IMR-90 (cell line): ENCODE results near the gene BRD4. TPM values are rescaled to one million over a fixed set of nuclear protein-coding genes. Genes with fewer than 3 reads are reported as not detected.

Experiments used
- ATAC-seq: fragments of 200-7000 bp; cut with Tn5 transposase; 2 replicates; pipeline ENCODE4 v1.9.1; 2020; ENCODE audit warnings: low read depth, mild to moderate bottlenecking, moderate library complexity
- BruUV-seq: library from RNA; stranded (reverse); fragments of 400-500 nt; replicated peaks from 2 replicates; lab custom pipeline; 2021; lab: Mats Ljungman, UMichigan
- CTCF ChIA-PET: fragments of 300-600 bp; formaldehyde crosslinking; extraction: SDS; loops from one replicate; lab custom pipeline; 2021; ENCODE audit warnings: antibody characterized with exemption; lab: Yijun Ruan, JAX
- POLR2A ChIA-PET: fragments of 300-600 bp; sonication (Branson Sonifier 250); formaldehyde crosslinking; loops from one replicate; lab custom pipeline; 2022; ENCODE audit warnings: antibody characterized with exemption; ENCODE audit not compliant: unreplicated experiment; lab: Charles Lee
- DNase-seq: peaks from one replicate; pipeline ENCODE4 v3.0.0; 2013
- H2AFZ ChIP-seq: replicated peaks from 2 replicates; pipeline ENCODE3; 2013; ENCODE audit warnings: low read length, mild to moderate bottlenecking; ENCODE audit not compliant: poor library complexity
- H2AK5ac ChIP-seq: 2 replicates; pipeline ENCODE4 v1.6.1; 2013; ENCODE audit warnings: low read depth, low read length, inconsistent platforms
- H2AK9ac ChIP-seq: replicated peaks from 2 replicates; pipeline ENCODE3; 2013; ENCODE audit warnings: mild to moderate bottlenecking, low read depth, low read length, moderate library complexity; ENCODE audit not compliant: poor library complexity
- H2BK120ac ChIP-seq: 2 replicates; pipeline ENCODE4 v1.6.1; 2013; ENCODE audit warnings: low read depth, low read length, inconsistent platforms
- H2BK15ac ChIP-seq: 3 replicates; pipeline ENCODE4 v1.6.1; 2013; ENCODE audit warnings: low read depth, low read length, inconsistent platforms
- H2BK20ac ChIP-seq: 2 replicates; pipeline ENCODE4 v1.6.1; 2013; ENCODE audit warnings: low read depth, mild to moderate bottlenecking, inconsistent platforms, low read length, moderate library complexity
- H2BK5ac ChIP-seq: 2 replicates; pipeline ENCODE4 v1.6.1; 2013; ENCODE audit warnings: mild to moderate bottlenecking, low read depth, low read length, inconsistent platforms; ENCODE audit not compliant: poor library complexity, severe bottlenecking
- H3K14ac ChIP-seq: replicated peaks from 2 replicates; pipeline ENCODE4 v1.6.1; 2013; ENCODE audit warnings: low read depth, low read length, inconsistent platforms
- H3K18ac ChIP-seq: 2 replicates; pipeline ENCODE4 v1.6.1; 2013; ENCODE audit warnings: low read depth, low read length, control low read depth
- H3K23ac ChIP-seq: 2 replicates; pipeline ENCODE4 v1.6.1; 2013; ENCODE audit warnings: low read depth, low read length, inconsistent platforms
- H3K27ac ChIP-seq: 2 replicates; pipeline ENCODE4 v1.5.1; 2013; ENCODE audit warnings: mild to moderate bottlenecking, control low read depth, low read length; ENCODE audit not compliant: insufficient read depth
- H3K27me3 ChIP-seq: 2 replicates; pipeline ENCODE4 v1.6.1; 2013; ENCODE audit warnings: low read length; ENCODE audit not compliant: control insufficient read depth, insufficient read depth
- H3K36me3 ChIP-seq: 2 replicates; pipeline ENCODE4 v1.6.1; 2013; ENCODE audit warnings: low read length, mixed read lengths; ENCODE audit not compliant: control insufficient read depth, insufficient read depth
- H3K4ac ChIP-seq: 2 replicates; pipeline ENCODE4 v1.6.1; 2013; ENCODE audit warnings: low read depth, low read length, inconsistent platforms
- H3K4me1 ChIP-seq: 2 replicates; pipeline ENCODE4 v1.6.1; 2013; ENCODE audit warnings: low read length, mixed read lengths; ENCODE audit not compliant: control insufficient read depth, insufficient read depth
- H3K4me2 ChIP-seq: 2 replicates; pipeline ENCODE4 v1.6.1; 2013; ENCODE audit warnings: low read depth, mild to moderate bottlenecking, control low read depth, low read length, moderate library complexity
- H3K4me3 ChIP-seq: 2 replicates; pipeline ENCODE4 v1.5.1; 2013; ENCODE audit warnings: low read depth, mild to moderate bottlenecking, control low read depth, low read length, moderate library complexity; ENCODE audit not compliant: insufficient read depth
- H3K56ac ChIP-seq: 2 replicates; pipeline ENCODE4 v1.6.1; 2013; ENCODE audit warnings: low read length, inconsistent platforms; ENCODE audit not compliant: insufficient read depth; ENCODE audit errors: extremely low read depth
- H3K79me1 ChIP-seq, 2 experiments: 2 replicates each; pipeline ENCODE4 v1.6.1; 2013; ENCODE audit warnings: low read length in 2 of 2, inconsistent platforms in 1 of 2, low read depth in 1 of 2
- H3K9ac ChIP-seq: 2 replicates; pipeline ENCODE4 v1.6.1; 2013; ENCODE audit warnings: low read depth, low read length, control low read depth
- H3K9me1 ChIP-seq: 2 replicates; pipeline ENCODE4 v1.6.1; 2013; ENCODE audit warnings: low read length, inconsistent platforms; ENCODE audit not compliant: insufficient read depth
- H3K9me3 ChIP-seq: 2 replicates; pipeline ENCODE4 v1.6.1; 2013; ENCODE audit warnings: low read length; ENCODE audit not compliant: control insufficient read depth, insufficient read depth
- H4K20me1 ChIP-seq: 2 replicates; pipeline ENCODE4 v1.6.1; 2013; ENCODE audit warnings: low read length, inconsistent platforms; ENCODE audit not compliant: insufficient read depth
- H4K5ac ChIP-seq: 2 replicates; pipeline ENCODE4 v1.6.1; 2013; ENCODE audit warnings: mild to moderate bottlenecking, low read depth, low read length, control low read depth
- H4K8ac ChIP-seq, 2 experiments: 2 replicates each; pipeline ENCODE4 v1.6.1; 2013; ENCODE audit warnings: low read depth in 2 of 2, low read length in 2 of 2, control low read depth in 1 of 2, inconsistent platforms in 1 of 2
- H4K91ac ChIP-seq: 2 replicates; pipeline ENCODE4 v1.6.1; 2013; ENCODE audit warnings: low read depth, low read length, inconsistent platforms; ENCODE audit not compliant: insufficient read depth
- CHD1 ChIP-seq: IDR thresholded peaks from 2 replicates; pipeline ENCODE4 v1.6.1; 2012; ENCODE audit warnings: low read depth, low read length, improper control_type of control experiment
- FOS ChIP-seq: fragments of 150-350 bp; IDR thresholded peaks from 2 replicates; pipeline ENCODE4 v1.6.1; 2016; ENCODE audit warnings: low read depth, low read length
- MAZ ChIP-seq: IDR thresholded peaks from 2 replicates; pipeline ENCODE4 v1.6.1; 2012; ENCODE audit warnings: low read depth, mild to moderate bottlenecking, low read length, improper control_type of control experiment, moderate library complexity, borderline replicate concordance
- POLR2A ChIP-seq: IDR thresholded peaks from 2 replicates; pipeline ENCODE4 v1.6.1; 2012; ENCODE audit warnings: mild to moderate bottlenecking, low read depth, low read length
- RFX5 ChIP-seq: IDR thresholded peaks from 2 replicates; pipeline ENCODE4 v1.8.0; 2012; ENCODE audit warnings: low read depth, mild to moderate bottlenecking, low read length, moderate library complexity
- WGBS, 2 experiments: methylation state at CpG; one replicate each; pipeline versions ENCODE4 v1.1.5 to v1.1.7; 2013; ENCODE audit warnings: missing lambda C conversion rate in 2 of 2; ENCODE audit not compliant: insufficient read length in 1 of 2; ENCODE audit errors: extremely low coverage in 2 of 2; 5-methylcytosine and 5-hydroxymethylcytosine counted together
- dilution Hi-C: fragments of 300-500 bp; cut with HindIII; formaldehyde crosslinking; loops from one replicate; pipeline ENCODE4 v1.14.3; 2018; ENCODE audit warnings: low sequenced_read_pairs; ENCODE audit not compliant: unreplicated experiment
- in situ Hi-C: fragments of 300-500 bp; cut with MboI; formaldehyde crosslinking; loops from 3 replicates; pipeline ENCODE4 v1.14.3; 2019; ENCODE audit warnings: low sequenced_read_pairs, inconsistent platforms, mixed read lengths
- intact Hi-C: fragments of 100-400 bp; cut with micrococcal nuclease; formaldehyde crosslinking; loops from 2 replicates; pipeline ENCODE4 v1.10.0; 2022
- polyA plus RNA-seq, 3 experiments: library from polyadenylated mRNA; depleted of rRNA; stranded (reverse); fragments of >200 nt; gene quantifications; 2 replicates each; pipeline ENCODE4 v1.2.3, GENCODE V29; 2012; ENCODE audit warnings: low replicate concordance in 1 of 3
- total RNA-seq: library from RNA; depleted of rRNA; stranded (reverse); fragments of >200 nt; gene quantifications from 2 replicates; pipeline ENCODE4 v1.2.3, GENCODE V29; 2012
- TF ChIP-seq, protein P1 (sequence below): conservative IDR thresholded peaks from 2 replicates; pipeline ENCODE4 v1.5.1; 2012; ENCODE audit warnings: mild to moderate bottlenecking, low read depth, low read length, improper control_type of control experiment
- TF ChIP-seq, protein P2 (sequence below): fragments of 150-350 bp; IDR thresholded peaks from 2 replicates; pipeline ENCODE4 v1.6.1; 2016; ENCODE audit warnings: low read depth, mild to moderate bottlenecking, low read length, moderate library complexity, borderline replicate concordance

Gene BRD4
- total and polyA plus RNA-seq, 2 of the 4 experiments (the other 2 are of a cell fraction) = 7.0 to 21.1 TPM

DNA sequence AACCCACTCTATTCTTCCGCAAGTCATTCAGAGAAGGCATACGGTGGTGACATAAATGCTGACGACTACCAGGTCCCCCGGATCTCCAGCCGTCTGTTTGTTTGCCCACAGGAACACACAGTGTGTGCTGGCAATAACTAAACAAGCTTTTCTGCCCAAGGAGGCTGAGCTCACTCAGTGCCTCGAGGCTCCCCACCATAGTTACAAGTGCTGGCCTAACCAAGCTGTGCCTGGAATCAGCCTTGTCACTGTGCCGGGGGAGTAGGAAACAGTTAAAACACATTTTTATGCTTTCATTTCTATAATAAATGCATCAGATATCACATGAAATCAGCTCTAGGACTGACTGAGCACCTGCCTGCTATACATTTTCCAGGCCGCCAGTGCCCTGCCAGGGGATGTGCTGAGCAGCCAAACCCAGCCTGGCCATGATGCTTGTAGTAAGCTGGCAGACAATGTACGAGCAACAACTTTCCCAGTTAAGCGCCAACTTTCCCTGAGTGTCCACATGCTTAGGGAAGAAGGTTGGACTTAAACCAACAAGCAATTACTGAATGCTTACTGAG is 28.1 kb downstream of the BRD4 start:
- in situ Hi-C loops = no loop called here
- intact Hi-C loops = no loop called here
- peaks cover 21% of the 10 kb centered on the region for H3K4me1 ChIP-seq
- H4K91ac ChIP-seq = no peak overlapping the region
- peaks cover 98% of the 10 kb centered on the region for H4K20me1 ChIP-seq
- H3K9ac ChIP-seq = no peak overlapping the region
- 52% methylated on average over 6 of the region's 10 CpGs; no CpG with 5 or more reads in 1 of the 2 experiments for WGBS, 2 experiments
- ATAC-seq (no peak), DNase-seq (no peak)
- H2AFZ ChIP-seq = no peak overlapping the region
- no peaks in the 10 kb centered on the region for H3K36me3 ChIP-seq
- POLR2A ChIA-PET = no interaction called here
- H2BK20ac ChIP-seq = no peak overlapping the region
- CTCF ChIA-PET = interaction anchor here (1.3 to 1.5 kb wide), 2 partner anchors 11 to 13 kb away, joined by 3 to 4 read pairs; no protein-coding TSS in a partner anchor
- no peak overlapping the region for H4K8ac ChIP-seq
- H3K27ac ChIP-seq = no peak overlapping the region
- no peaks in the 10 kb centered on the region; the same call in 1 of the 2 replicates for H3K9me3 ChIP-seq
- H2BK15ac ChIP-seq = no peak overlapping the region
- H3K4me2 ChIP-seq = no peak overlapping the region; the same call in 1 of the 2 replicates
- no peak overlapping the region; the same call in 1 of the 2 replicates for H3K23ac ChIP-seq
- H3K56ac ChIP-seq = no peak overlapping the region
- no peak overlapping the region for H3K18ac ChIP-seq
- peaks cover 38% of the 10 kb centered on the region for H3K9me1 ChIP-seq
- H4K5ac ChIP-seq = no peak overlapping the region
- H3K27me3 ChIP-seq = no peaks in the 10 kb centered on the region
- H2BK120ac ChIP-seq = no peak overlapping the region
- H2BK5ac ChIP-seq = no peak overlapping the region
- no peak overlapping the region for H3K4ac ChIP-seq
- no peak overlapping the region for H3K4me3 ChIP-seq
- H3K14ac ChIP-seq = 0 out of 2 replicates have a peak overlapping the region, but pooled peaks have one; percentile 43
- no TSS peak for BruUV-seq
- H3K79me1 ChIP-seq = peaks cover 6 to 73% of the 10 kb centered on the region in 2 experiments; a peak in 2 of 4 replicates
- peak overlapping the region; percentile 47; the same call in 1 of the 2 replicates for H2AK5ac ChIP-seq
- H2AK9ac ChIP-seq = no peak overlapping the region
- dilution Hi-C loops = no loop called here
- TF ChIP-seq, protein P1, sequence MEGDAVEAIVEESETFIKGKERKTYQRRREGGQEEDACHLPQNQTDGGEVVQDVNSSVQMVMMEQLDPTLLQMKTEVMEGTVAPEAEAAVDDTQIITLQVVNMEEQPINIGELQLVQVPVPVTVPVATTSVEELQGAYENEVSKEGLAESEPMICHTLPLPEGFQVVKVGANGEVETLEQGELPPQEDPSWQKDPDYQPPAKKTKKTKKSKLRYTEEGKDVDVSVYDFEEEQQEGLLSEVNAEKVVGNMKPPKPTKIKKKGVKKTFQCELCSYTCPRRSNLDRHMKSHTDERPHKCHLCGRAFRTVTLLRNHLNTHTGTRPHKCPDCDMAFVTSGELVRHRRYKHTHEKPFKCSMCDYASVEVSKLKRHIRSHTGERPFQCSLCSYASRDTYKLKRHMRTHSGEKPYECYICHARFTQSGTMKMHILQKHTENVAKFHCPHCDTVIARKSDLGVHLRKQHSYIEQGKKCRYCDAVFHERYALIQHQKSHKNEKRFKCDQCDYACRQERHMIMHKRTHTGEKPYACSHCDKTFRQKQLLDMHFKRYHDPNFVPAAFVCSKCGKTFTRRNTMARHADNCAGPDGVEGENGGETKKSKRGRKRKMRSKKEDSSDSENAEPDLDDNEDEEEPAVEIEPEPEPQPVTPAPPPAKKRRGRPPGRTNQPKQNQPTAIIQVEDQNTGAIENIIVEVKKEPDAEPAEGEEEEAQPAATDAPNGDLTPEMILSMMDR = no peak
- no peak for TF ChIP-seq POLR2A
- no peak for TF ChIP-seq CHD1
- TF ChIP-seq RFX5 = no peak
- TF ChIP-seq FOS = no peak
- TF ChIP-seq MAZ = no peak
- TF ChIP-seq, protein P2, sequence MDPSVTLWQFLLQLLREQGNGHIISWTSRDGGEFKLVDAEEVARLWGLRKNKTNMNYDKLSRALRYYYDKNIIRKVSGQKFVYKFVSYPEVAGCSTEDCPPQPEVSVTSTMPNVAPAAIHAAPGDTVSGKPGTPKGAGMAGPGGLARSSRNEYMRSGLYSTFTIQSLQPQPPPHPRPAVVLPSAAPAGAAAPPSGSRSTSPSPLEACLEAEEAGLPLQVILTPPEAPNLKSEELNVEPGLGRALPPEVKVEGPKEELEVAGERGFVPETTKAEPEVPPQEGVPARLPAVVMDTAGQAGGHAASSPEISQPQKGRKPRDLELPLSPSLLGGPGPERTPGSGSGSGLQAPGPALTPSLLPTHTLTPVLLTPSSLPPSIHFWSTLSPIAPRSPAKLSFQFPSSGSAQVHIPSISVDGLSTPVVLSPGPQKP = no peak
